Measurements from ENCODE around the gene PRKCH.
"Not testable (repeated sequence)": the region's sequence is repeated elsewhere in the genome, so short reads cannot be mapped to it uniquely, and the experiment has no call there.

The PRKCH gene

GRCh38 chr14:61519735-61520134 is 198.4 kb downstream of the PRKCH start:
- no peak for DNase-seq

- DNase-seq: no peak
Observed at GRCh38 chr14:61520576-61520975, 199.2 kb downstream of the PRKCH start.

GRCh38 chr14:61521773-61522172 is 200.4 kb downstream of the PRKCH start:
- DNase-seq: no peak

DNA sequence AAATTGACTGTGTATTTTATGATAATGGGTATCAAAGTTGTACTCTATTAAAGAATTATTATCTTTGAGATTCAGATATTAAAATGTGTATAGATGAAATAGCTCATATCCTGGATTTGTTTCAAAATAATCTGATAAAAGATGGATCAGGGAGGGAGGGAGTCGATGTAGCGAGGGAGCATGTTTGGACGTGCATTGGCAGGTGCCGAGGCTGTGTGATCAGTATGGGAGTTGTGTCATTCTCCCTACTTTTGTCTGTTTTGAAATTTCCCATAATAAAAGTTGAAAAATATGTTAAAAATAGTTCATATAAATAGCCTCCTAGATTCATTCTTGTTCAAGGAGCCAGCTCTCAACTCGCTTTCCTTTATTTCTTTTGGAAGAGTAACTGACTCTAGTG is 202.4 kb downstream of the PRKCH start:
- no peak for DNase-seq

- no peak for DNase-seq
Observed at GRCh38 chr14:61524211-61524806, 202.9 kb downstream of the PRKCH start.

GRCh38 chr14:61524936-61525292 is 203.5 kb downstream of the PRKCH start:
- no peak for DNase-seq

DNA sequence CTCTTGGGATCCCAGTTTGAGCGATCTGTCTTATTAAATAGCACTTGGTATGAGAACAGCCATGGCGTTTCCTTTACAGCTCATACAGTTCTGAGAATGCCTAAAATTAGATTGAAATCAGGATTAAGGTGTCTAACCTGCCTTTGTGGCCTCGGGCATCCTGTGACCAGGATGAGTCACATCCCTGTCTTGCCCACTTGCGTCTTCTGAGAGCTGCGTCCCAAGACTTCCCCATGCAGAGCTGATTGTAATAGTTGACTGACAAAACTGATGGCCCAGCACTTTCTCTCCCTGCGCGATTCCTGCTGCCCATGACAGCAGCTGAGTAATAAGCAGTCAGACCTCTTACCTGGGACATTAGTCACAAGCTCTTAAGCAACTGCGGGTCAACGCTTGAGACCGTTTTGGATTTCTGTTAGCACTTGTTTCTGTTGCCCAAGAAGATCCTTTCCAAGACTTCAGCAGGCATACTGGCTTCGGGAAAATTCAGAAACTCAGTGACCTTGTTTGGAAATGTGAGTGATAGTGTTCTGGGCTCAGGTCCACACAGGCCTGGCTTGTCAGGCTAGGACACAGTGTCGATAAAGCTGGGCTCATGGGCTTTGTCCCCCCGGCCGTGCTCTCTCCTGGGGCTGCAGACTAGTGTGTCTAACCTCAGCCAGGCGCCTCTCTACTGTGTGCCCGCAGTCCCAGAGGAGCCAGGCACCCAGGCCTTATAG is 204.1 kb downstream of the PRKCH start:
- DNase-seq: no peak

DNA sequence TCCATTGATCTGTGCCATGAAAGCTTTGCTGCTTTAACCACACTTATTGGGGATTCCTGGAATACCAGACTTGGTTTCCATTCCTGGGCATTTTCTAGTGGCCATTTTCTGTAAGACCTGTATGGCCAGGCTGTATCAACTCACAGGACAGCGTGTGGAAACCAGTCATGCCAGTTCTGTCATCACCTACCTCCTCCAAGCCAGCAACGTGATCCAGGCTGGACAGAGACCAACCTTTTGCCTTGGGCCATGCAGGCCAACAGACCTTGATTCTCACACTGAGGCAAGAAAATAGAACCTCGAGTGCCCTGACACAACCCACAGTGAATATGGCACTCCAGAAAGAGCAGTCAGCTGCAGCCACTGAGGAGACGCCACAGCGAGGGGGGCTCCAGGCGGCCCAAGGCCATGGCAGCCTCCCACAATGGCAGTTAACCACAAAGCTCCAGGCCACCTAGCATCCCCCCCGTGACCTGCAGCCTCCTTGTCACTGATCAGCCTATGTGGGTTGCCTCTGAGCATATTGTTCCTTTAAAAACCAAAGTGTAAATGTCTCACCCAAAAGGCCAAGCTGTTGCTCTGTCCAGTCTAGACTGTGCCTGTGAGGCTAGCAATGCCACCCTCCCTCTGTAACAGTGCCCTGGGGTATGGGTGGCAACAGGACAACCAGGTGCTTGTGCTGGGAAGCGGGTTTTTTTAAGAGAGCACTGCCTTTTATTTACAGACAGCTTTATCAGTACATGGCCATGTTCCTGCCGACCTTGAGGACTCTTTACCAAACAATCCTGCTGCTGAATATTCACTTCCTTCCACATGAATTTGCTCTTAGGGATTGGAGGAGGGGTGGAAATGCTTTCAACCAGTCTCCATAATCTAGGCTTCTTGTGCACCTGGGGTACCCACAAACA is 205.3 kb downstream of the PRKCH start:
- no peak for DNase-seq

- no peak for DNase-seq
Observed at GRCh38 chr14:61527325-61528100, 206.1 kb downstream of the PRKCH start.

GRCh38 chr14:61528591-61529021 is 207.2 kb downstream of the PRKCH start:
- no peak for DNase-seq

- DNase-seq: not testable (repeated sequence)
Observed at GRCh38 chr14:61529360-61529759, 208.0 kb downstream of the PRKCH start.

DNA sequence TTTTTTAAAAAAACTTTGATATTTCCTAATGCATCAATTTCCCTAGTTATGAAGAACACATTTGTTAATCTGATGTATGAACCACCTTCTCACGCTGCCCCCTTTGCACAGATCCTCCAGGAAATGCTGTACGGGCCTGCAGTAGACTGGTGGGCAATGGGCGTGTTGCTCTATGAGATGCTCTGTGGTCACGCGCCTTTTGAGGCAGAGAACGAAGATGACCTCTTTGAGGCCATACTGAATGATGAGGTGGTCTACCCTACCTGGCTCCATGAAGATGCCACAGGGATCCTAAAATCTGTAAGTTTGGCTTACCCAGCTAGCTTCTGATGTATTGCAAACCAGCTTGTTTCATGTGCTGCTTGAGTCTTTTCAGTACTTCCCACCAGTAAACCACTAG is 208.9 kb downstream of the PRKCH start:
- no peak for DNase-seq

GRCh38 chr14:61530896-61531295 is 209.5 kb downstream of the PRKCH start:
- no peak for DNase-seq

GRCh38 chr14:61531465-61532122 is 210.2 kb downstream of the PRKCH start:
- DNase-seq: no peak

DNA sequence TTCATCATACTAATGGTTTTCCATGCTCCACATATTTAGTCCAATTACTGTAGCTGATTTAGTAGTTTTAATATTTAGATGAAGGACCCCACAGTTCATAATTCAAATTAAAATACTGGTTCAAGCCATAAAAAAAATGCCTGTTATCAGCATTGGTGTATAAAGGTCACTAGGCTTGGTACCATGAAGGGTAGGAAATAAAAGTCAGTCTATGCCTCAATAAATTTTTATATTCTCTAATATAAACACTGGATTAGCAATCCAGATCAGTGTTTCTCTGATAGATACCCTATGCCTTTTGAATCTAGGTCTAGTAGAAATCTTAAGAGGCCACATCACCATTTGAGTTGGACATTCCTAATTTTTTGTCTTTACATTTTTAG is 210.7 kb downstream of the PRKCH start:
- DNase-seq: no peak

- DNase-seq: no peak
Observed at GRCh38 chr14:61532763-61533162, 211.4 kb downstream of the PRKCH start.

DNA sequence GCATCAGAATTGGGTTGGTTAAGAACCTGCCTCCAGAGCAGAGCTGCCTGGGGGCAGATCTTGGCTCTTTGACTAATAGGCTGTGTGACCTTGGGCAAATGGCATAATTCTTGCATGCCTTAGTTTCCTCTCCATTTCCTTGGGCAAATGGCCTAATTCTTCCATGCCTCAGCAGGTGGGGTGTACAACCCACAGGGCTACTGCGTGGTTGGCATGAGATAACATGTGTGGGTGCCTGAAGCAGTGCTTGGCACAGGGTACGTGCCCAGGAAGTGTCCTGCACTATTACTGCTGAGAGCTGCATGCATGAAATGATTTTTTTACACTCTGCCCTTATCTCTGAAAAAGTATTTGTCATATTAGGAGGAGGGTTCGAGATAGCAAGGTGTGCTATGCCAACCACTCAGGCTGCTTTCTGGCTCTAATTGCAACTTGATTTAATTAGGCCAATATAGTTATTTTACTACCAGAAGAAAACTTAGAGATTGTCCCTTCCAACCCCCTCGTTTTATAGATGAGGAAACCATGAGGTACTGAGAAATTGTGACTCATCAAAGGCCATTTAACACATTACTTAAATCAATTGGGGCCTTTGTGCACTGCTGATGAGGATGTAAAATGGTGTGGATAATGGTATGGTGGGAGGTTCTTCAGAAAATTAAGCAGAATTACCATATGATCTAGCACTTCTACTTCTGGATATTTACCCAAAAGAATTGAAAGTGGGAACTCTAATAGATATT is 212.3 kb downstream of the PRKCH start:
- DNase-seq: peak; percentile 27

DNA sequence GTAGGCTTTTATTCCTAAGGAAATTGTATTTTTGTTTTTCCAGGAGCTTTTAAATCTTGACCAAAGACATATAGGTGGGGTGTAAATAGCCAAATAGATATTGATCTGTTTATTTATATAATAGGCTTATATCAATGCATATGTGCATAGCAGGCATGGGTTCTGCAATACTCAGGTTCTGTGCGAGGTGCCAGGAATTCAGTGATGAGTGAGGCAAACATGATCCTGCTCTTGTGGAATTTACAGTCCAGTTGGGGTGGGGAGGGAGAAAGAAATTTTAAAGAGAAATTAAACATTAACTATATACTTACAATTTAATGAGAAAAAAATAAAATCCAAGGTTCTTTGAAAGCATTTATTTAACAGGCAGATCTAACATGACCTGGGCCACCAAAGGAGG is 213.7 kb downstream of the PRKCH start:
- no peak for DNase-seq

DNA sequence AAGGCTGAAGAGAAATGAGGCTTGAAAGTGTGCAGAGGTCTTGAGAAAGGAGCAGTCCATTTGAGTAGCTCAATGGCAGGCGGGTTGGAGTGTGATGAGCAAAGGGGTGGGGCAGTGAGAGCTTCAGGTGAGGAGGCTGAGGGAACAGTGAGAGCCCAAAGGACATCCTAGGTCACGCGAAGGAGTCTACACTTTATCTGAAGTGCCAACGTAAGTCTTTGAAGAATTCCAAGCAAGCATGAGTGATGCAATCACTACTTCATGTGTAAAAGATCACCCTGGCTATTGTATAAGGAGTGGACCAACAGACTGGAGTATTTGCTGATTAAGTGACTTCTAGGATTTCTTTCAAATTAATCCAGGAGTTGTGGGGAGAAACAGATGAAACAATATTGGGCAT is 214.1 kb downstream of the PRKCH start:
- no peak for DNase-seq

- DNase-seq: no peak
Observed at GRCh38 chr14:61536661-61537562, 215.5 kb downstream of the PRKCH start.
